GM13976 (cell line): Measurements from ENCODE around the gene ITPK1.

ENCODE experiments used
- DNase-seq: peaks from one replicate; pipeline ENCODE4 v3.0.0; 2012; ENCODE audit warnings: low spot score
- in situ Hi-C: fragments of 300-500 bp; cut with MboI; formaldehyde crosslinking; loops from one replicate; pipeline ENCODE4 v1.12.0; 2022; ENCODE audit warnings: low sequenced_read_pairs, mixed read lengths, inconsistent platforms; ENCODE audit not compliant: unreplicated experiment
- TF ChIP-seq, protein P1 (sequence below): IDR thresholded peaks from 2 replicates; pipeline ENCODE4 v1.5.1; 2012; ENCODE audit warnings: borderline replicate concordance, mild to moderate bottlenecking; ENCODE audit not compliant: insufficient read depth; ENCODE audit errors: extremely low read depth, missing control alignments, control extremely low read depth

ITPK1 gene

GRCh38 chr14:93126111-93126510 lies 10.4 kb upstream of the ITPK1 start:
- TF ChIP-seq, protein P1, sequence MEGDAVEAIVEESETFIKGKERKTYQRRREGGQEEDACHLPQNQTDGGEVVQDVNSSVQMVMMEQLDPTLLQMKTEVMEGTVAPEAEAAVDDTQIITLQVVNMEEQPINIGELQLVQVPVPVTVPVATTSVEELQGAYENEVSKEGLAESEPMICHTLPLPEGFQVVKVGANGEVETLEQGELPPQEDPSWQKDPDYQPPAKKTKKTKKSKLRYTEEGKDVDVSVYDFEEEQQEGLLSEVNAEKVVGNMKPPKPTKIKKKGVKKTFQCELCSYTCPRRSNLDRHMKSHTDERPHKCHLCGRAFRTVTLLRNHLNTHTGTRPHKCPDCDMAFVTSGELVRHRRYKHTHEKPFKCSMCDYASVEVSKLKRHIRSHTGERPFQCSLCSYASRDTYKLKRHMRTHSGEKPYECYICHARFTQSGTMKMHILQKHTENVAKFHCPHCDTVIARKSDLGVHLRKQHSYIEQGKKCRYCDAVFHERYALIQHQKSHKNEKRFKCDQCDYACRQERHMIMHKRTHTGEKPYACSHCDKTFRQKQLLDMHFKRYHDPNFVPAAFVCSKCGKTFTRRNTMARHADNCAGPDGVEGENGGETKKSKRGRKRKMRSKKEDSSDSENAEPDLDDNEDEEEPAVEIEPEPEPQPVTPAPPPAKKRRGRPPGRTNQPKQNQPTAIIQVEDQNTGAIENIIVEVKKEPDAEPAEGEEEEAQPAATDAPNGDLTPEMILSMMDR = no peak
- in situ Hi-C loops = no loop called here
- no peak for DNase-seq

GRCh38 chr14:93122826-93123225 lies 7.1 kb upstream of the ITPK1 start:
- in situ Hi-C loops = no loop called here
- DNase-seq = no peak
- TF ChIP-seq, protein P1 = no peak

- DNase-seq = no peak
- TF ChIP-seq, protein P1 = no peak
- in situ Hi-C loops = no loop called here
Observed at GRCh38 chr14:93121030-93121834, 5.5 kb upstream of the ITPK1 start.

DNA sequence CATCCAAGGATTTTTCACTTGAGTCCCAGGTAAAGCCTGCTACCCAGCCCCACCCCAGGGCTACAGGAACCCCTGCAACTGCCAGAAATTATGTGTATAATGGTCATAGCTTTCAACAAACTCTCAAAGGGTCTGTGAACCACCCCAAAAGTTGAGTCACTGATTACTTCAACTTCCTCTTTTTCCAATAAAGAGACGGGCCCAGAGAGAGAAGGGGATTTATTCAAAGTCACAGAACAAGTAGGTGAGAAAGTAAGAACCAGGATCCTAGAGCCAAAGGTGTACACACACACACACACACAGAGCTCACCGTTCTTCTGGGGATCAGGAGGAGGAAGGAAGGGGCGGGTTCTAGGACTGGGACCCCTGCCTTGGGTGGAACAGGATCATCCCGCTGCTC lies 4.8 kb upstream of the ITPK1 start:
- in situ Hi-C loops = no loop called here
- TF ChIP-seq, protein P1 = no peak
- DNase-seq = no peak

DNA sequence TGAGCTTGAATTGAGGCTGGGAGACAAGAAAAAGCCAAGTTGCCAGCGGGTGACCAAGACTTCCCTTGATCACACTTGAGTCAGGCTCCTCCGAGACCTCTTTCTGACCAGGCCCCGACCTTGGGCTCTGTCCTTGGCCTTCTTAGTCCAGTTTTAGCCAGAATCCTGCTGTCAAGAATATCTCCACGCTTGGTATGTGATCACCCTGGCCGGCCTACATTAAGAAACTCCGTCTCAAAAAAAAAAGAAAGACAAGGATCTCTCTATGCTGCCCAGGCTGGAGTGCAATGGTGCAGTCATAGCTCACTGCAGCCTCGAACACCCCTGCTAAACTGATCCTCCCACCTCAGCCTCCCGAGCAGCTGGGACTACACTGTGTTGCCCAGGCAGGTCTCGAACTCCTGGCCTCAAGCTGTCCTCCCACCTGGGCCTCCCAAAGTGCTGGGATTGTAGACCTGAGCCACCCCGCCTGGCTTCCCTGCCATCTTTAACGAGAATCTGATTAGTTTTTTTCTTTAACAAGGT lies 1.0 kb upstream of the ITPK1 start:
- TF ChIP-seq, protein P1 = no peak
- in situ Hi-C loops = no loop called here
- DNase-seq = no peak

DNA sequence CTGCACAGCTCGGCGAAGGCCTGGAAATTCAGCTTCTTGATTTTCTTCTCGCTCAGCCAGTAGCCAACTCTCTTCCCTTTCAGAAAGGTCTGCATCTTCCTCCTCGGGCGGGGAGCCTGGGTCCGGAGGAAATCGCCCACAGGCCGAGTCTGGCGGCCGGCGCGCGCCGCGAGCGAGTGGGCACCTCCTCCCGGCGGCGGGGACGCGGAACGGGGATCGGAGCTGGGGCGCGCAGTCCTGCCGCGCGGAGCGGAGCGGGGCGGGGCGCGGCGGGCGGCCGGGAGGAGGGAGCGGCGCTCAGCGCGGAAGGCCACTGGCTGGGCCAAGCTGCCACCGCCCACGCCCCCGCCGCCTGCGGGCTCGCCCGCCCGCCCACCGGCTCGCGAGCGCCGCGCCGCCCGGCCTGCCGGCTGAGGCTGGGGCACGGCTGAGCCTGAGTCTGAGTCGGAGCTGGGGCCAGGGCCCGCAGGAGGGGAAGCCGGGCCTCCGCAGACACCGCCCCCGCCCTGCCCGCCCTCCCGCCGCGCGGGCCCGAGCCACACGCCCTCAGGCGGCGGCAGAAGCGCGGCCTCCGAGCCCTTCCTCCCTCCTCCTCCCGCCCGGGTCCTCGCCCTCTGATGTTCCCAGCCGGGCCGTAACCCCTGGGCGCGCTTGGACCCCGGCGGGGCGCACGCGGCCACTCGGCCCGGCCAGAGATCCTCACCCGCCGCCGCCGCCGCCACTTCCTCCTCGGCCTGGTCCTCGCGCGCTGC lies 480 bp downstream of the ITPK1 start:
- DNase-seq = peak; percentile 90
- TF ChIP-seq, protein P1 = no peak
- in situ Hi-C loops = no loop called here
